OCI-LY7 (cell line): Measurements from ENCODE around the gene PITPNC1. TPM values are rescaled to one million over a fixed set of nuclear protein-coding genes. Genes with fewer than 3 reads are reported as not detected.

Source experiments
- BruUV-seq: library from RNA; stranded (reverse); fragments of 400-500 nt; replicated peaks from 2 replicates; lab custom pipeline; 2021; lab: Mats Ljungman, UMichigan
- CTCF ChIA-PET: fragments of 300-600 bp; sonication (Branson Sonifier 250); formaldehyde crosslinking; loops from one replicate; lab custom pipeline; 2022; ENCODE audit warnings: antibody characterized with exemption; ENCODE audit not compliant: unreplicated experiment; lab: Charles Lee
- POLR2A ChIA-PET: fragments of 300-600 bp; sonication (Branson Sonifier 250); formaldehyde crosslinking; loops from one replicate; lab custom pipeline; 2022; ENCODE audit warnings: antibody characterized with exemption; lab: Charles Lee
- DNase-seq: peaks from one replicate; pipeline ENCODE4 v3.0.0-alpha.2; 2015; ENCODE audit warnings: low spot score
- H2AFZ ChIP-seq: fragments of 200-600 bp; sonication (generic), shearing (Covaris generic); 2 replicates; pipeline ENCODE4 v1.6.1; 2014; ENCODE audit warnings: mild to moderate bottlenecking, antibody characterized with exemption, low read length, moderate library complexity
- H3K27ac ChIP-seq: fragments of 200-600 bp; sonication (generic); 2 replicates; pipeline ENCODE4 v1.5.1; 2014; ENCODE audit warnings: mixed run types, low read depth, mild to moderate bottlenecking, moderate library complexity, low read length, inconsistent platforms; ENCODE audit not compliant: poor library complexity, severe bottlenecking
- H3K36me3 ChIP-seq: fragments of 200-600 bp; sonication (generic); 2 replicates; pipeline ENCODE4 v1.6.1; 2014; ENCODE audit warnings: mild to moderate bottlenecking, antibody characterized with exemption, low read length, moderate library complexity, mixed read lengths; ENCODE audit not compliant: insufficient read depth
- H3K4me1 ChIP-seq: fragments of 200-600 bp; sonication (generic); 2 replicates; pipeline ENCODE4 v1.5.1; 2014; ENCODE audit warnings: mild to moderate bottlenecking, low read length; ENCODE audit not compliant: insufficient read depth, poor library complexity, severe bottlenecking
- H3K4me2 ChIP-seq: fragments of 200-600 bp; sonication (generic); 2 replicates; pipeline ENCODE4 v1.6.1; 2014; ENCODE audit warnings: mild to moderate bottlenecking, low read length
- H3K4me3 ChIP-seq: fragments of 200-600 bp; sonication (generic); 2 replicates; pipeline ENCODE4 v1.5.1; 2014; ENCODE audit warnings: mild to moderate bottlenecking, low read depth, low read length; ENCODE audit not compliant: poor library complexity, severe bottlenecking
- H3K79me2 ChIP-seq: fragments of 200-600 bp; sonication (generic); 2 replicates; pipeline ENCODE4 v1.6.1; 2016; ENCODE audit warnings: low read depth, mild to moderate bottlenecking, low read length, moderate library complexity, mixed read lengths; ENCODE audit not compliant: insufficient read depth
- H3K9me2 ChIP-seq: fragments of 200-600 bp; sonication (generic); 2 replicates; pipeline ENCODE4 v1.6.1; 2016; ENCODE audit warnings: mild to moderate bottlenecking, low read length, mixed read lengths; ENCODE audit not compliant: insufficient read depth
- H3K9me3 ChIP-seq: fragments of 200-600 bp; sonication (generic); 2 replicates; pipeline ENCODE4 v1.6.1; 2014; ENCODE audit warnings: mild to moderate bottlenecking, mixed run types, low read length, mixed read lengths
- H4K20me1 ChIP-seq: fragments of 200-600 bp; sonication (generic); 2 replicates; pipeline ENCODE4 v1.6.1; 2014; ENCODE audit warnings: mild to moderate bottlenecking, antibody characterized with exemption, low read length, moderate library complexity, mixed read lengths; ENCODE audit not compliant: insufficient read depth
- EZH2phosphoT487 ChIP-seq: fragments of 200-600 bp; sonication (generic); IDR thresholded peaks from 2 replicates; pipeline ENCODE4 v1.6.1; 2018; ENCODE audit warnings: low read depth, borderline replicate concordance, mild to moderate bottlenecking, mixed run types, antibody characterized with exemption, low read length, moderate library complexity, mixed read lengths
- intact Hi-C: fragments of 100-400 bp; cut with micrococcal nuclease; formaldehyde crosslinking; loops from one replicate; pipeline ENCODE4 v1.10.0; 2022; ENCODE audit not compliant: unreplicated experiment
- total RNA-seq, 2 experiments: library from RNA; depleted of rRNA in 1 of 2; stranded (reverse); fragments of >200 nt in 1 of 2; shearing (Covaris generic) in 1 of 2; gene quantifications; 2 replicates each; pipeline ENCODE4 v1.2.3, GENCODE V29; 2014 to 2022
- TF ChIP-seq, protein P1 (sequence below): fragments of 200-600 bp; sonication (generic); conservative IDR thresholded peaks from 2 replicates; pipeline ENCODE4 v1.5.1; 2014; ENCODE audit warnings: mild to moderate bottlenecking, antibody characterized with exemption, low read length, moderate library complexity, mixed read lengths

PITPNC1 gene
- total RNA-seq, 2 experiments from 2014 or later, result 14.3 to 21.1 TPM

DNA sequence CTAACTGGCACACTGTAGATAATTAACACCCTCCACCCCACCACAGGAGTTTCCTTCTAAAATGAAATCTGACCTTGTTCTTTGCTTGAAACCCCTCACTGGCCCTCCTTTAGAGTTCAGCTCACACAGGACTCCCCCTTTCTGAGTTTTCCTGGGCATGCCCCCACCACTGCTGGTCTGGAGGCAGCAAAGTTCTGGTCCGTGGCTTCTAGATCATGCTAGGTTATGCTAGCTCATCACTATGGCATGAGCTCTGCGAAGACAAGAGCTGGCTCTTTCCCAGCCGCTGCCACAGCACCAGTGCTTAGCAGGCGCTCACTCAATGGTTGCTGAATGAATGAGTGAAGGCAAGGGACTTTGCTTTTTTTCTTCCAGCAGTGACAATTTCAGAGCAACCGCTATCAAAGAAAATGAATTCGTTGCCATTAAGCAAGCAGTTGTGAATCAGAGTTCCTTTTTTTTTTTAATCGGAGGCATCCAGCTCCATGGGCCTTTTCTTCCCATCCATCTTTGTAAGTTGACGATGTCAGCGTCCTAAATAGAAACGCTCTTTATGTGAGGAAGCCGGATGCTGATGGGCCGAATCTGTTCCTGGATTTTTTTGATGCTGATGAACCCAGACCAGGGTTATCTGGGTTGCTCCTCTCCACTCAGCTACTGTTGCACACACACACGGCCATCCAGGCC is 259.9 kb downstream of the PITPNC1 start:
- H3K4me2 ChIP-seq, result no peak overlapping the region
- H3K27ac ChIP-seq, result no peak overlapping the region
- no peaks in the 10 kb centered on the region for H3K36me3 ChIP-seq
- H3K4me3 ChIP-seq, result no peak overlapping the region
- no peak for TF ChIP-seq EZH2phosphoT487
- TF ChIP-seq, protein P1, sequence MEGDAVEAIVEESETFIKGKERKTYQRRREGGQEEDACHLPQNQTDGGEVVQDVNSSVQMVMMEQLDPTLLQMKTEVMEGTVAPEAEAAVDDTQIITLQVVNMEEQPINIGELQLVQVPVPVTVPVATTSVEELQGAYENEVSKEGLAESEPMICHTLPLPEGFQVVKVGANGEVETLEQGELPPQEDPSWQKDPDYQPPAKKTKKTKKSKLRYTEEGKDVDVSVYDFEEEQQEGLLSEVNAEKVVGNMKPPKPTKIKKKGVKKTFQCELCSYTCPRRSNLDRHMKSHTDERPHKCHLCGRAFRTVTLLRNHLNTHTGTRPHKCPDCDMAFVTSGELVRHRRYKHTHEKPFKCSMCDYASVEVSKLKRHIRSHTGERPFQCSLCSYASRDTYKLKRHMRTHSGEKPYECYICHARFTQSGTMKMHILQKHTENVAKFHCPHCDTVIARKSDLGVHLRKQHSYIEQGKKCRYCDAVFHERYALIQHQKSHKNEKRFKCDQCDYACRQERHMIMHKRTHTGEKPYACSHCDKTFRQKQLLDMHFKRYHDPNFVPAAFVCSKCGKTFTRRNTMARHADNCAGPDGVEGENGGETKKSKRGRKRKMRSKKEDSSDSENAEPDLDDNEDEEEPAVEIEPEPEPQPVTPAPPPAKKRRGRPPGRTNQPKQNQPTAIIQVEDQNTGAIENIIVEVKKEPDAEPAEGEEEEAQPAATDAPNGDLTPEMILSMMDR, result no peak
- no peaks in the 10 kb centered on the region for H3K9me3 ChIP-seq
- no TSS peak for BruUV-seq
- H2AFZ ChIP-seq, result no peak overlapping the region
- no peaks in the 10 kb centered on the region for H3K79me2 ChIP-seq
- CTCF ChIA-PET, result no interaction called here
- POLR2A ChIA-PET, result interaction anchor here (0.5 kb wide), 1 partner anchor 252 kb away, joined by 4 read pairs; no protein-coding TSS in a partner anchor
- no peaks in the 10 kb centered on the region for H3K4me1 ChIP-seq
- intact Hi-C loops, result no loop called here
- no peaks in the 10 kb centered on the region for H4K20me1 ChIP-seq
- no peak for DNase-seq
- H3K9me2 ChIP-seq, result no peaks in the 10 kb centered on the region

DNA sequence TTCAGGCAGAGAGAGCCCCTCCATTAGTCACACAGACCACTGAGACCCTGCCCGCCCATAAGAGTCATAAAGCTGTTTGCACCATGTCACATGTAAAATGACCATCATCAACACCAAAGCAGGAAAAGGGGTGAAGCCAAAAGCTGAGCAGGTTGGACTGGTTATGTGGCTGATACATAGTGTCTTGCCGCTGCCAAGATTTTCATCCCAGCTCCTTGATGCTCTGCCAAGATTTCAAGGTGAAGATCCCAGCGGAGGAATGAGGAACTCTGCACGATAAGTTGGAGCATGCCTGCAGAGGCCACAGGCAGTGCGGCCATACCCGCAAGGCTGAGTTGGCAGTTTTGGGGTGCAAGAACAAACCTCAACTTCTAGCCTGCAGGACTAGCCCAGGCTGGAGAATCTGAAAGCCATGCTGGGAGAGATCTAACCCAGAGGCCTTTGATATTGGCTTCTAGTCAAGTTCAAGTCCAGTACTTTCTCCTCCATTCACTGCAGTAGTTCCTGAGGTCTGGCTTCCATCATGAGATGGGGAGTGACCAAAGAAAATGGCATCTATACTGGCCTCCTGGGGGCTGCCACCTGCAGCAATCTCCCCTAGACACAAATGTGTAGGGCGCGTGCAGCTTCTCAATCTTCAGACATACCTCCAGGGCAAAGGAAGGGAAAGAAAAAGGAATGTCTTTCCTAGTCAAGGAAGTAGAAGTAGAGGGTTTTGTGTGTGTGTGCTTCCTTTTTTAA is 261.0 kb downstream of the PITPNC1 start:
- H3K4me1 ChIP-seq, result no peaks in the 10 kb centered on the region
- H3K79me2 ChIP-seq, result no peaks in the 10 kb centered on the region
- H4K20me1 ChIP-seq, result no peaks in the 10 kb centered on the region
- H3K27ac ChIP-seq, result no peak overlapping the region
- no peaks in the 10 kb centered on the region for H3K9me3 ChIP-seq
- ChIA-PET POLR2A (interaction anchor here (0.6 kb wide), 1 partner anchor 29 kb away, joined by 3 read pairs; no protein-coding TSS in a partner anchor), CTCF (no interaction called here)
- no peak overlapping the region for H3K4me3 ChIP-seq
- H3K36me3 ChIP-seq, result no peaks in the 10 kb centered on the region
- H2AFZ ChIP-seq, result no peak overlapping the region
- DNase-seq, result no peak
- intact Hi-C loops, result no loop called here
- no peaks in the 10 kb centered on the region for H3K9me2 ChIP-seq
- BruUV-seq, result no TSS peak
- TF ChIP-seq, protein P1, result no peak
- no peak for TF ChIP-seq EZH2phosphoT487
- no peak overlapping the region for H3K4me2 ChIP-seq

GRCh38 chr17:67638871-67639270 is 261.8 kb downstream of the PITPNC1 start:
- Histone ChIP-seq H3K27ac (no peak overlapping the region), H2AFZ (no peak overlapping the region), H4K20me1 (no peaks in the 10 kb centered on the region), H3K9me3 (no peaks in the 10 kb centered on the region), H3K79me2 (no peaks in the 10 kb centered on the region), H3K4me2 (no peak overlapping the region), H3K36me3 (no peaks in the 10 kb centered on the region), H3K4me3 (no peak overlapping the region), H3K4me1 (no peaks in the 10 kb centered on the region), H3K9me2 (no peaks in the 10 kb centered on the region)
- intact Hi-C loops, result no loop called here
- no TSS peak for BruUV-seq
- no peak for DNase-seq
- ChIA-PET CTCF (no interaction called here), POLR2A (no interaction called here)
- TF ChIP-seq EZH2phosphoT487, result no peak
- TF ChIP-seq, protein P1, result no peak
